ENCODE data around the gene RAP1GAP. TPM values are rescaled to one million over a fixed set of nuclear protein-coding genes. Genes with fewer than 3 reads are reported as not detected.

RAP1GAP gene
- total and polyA plus RNA-seq, 9 of the 15 experiments (the other 6 are each of a cell fraction or from before 2014, with no cell fraction given): 0.29 to 30.2 (median 19.2) TPM

GRCh38 chr1:21701401-21701800 is 32.2 kb upstream of the RAP1GAP start:
- TF ChIP-seq HDAC3 (IDR thresholded peaks at IDR 0.05; ENCODE audit: borderline replicate concordance, partially characterized antibody) (no peak), SIRT6 (IDR thresholded peaks at IDR 0.05; ENCODE audit: low read depth, low read length) (no peak), ELK1 (CRISPR knock-in tag; IDR thresholded peaks at IDR 0.05) (no peak), ZKSCAN3 (CRISPR knock-in tag; IDR thresholded peaks at IDR 0.05) (no peak), ARHGAP35 (IDR thresholded peaks at IDR 0.05; ENCODE audit: partially characterized antibody) (no peak), ZNF551 (CRISPR knock-in tag; IDR thresholded peaks at IDR 0.05) (no peak), ZNF436 (CRISPR knock-in tag; IDR thresholded peaks at IDR 0.05) (no peak), ZHX1 (conservative IDR thresholded peaks at IDR 0.05; ENCODE audit: low read length) (no peak), CBX5 (IDR thresholded peaks at IDR 0.05; ENCODE audit: borderline replicate concordance, low read depth) (no peak), PKNOX1 (IDR thresholded peaks at IDR 0.05) (no peak), GTF2F1 (IDR thresholded peaks at IDR 0.05; ENCODE audit: low read depth, low read length) (no peak)
- no peaks in the 10 kb centered on the region for H3K9me3 ChIP-seq (replicated peaks; ENCODE audit: control insufficient read depth, insufficient read depth, low read depth, low read length)
- 93% methylated on average over 6 of the region's 6 CpGs for WGBS (ENCODE audit: insufficient coverage, low coverage, missing lambda C conversion rate)

More at GRCh38 chr1:21701401-21701800, 32.2 kb upstream of the RAP1GAP start:
- in situ Hi-C loops (cut with MboI): no loop called here
- CTCF ChIA-PET (ENCODE audit: low intra/inter-chr PET ratio): no interaction called here
- ATAC-seq: no peak
- FAIRE-seq: no peak
- no peak overlapping the region for H2AFZ ChIP-seq (ENCODE audit: low read depth, low read length)
- intact Hi-C loops (cut with micrococcal nuclease): no loop called here
- POLR2A ChIA-PET: interaction anchor here (0.6 kb wide), 1 partner anchor 905 kb away, joined by 3 read pairs; no protein-coding TSS in a partner anchor
- H3K4me1 ChIP-seq (replicated peaks in 1 of 2; ENCODE audit: control insufficient read depth in 2 of 2, insufficient read depth in 2 of 2, low read length in 2 of 2): peaks cover 0 to 14% of the 10 kb centered on the region in 2 experiments; a peak in 2 of 5 replicates
- no TSS peak for BruUV-seq (replicated peaks)
- no peak overlapping the region for H3K4me2 ChIP-seq (ENCODE audit: insufficient read depth, low read length)
- H3K79me2 ChIP-seq (ENCODE audit: control insufficient read depth, insufficient read depth, low read length): peaks cover 13% of the 10 kb centered on the region; the same call in 1 of the 3 replicates
- H3K27me3 ChIP-seq (ENCODE audit: control insufficient read depth in 2 of 2, insufficient read depth in 2 of 2, low read length in 2 of 2): no peaks in the 10 kb centered on the region
- no peak overlapping the region for H3K27ac ChIP-seq (ENCODE audit: extremely low read depth, low read depth, low read length)
- H3K36me3 ChIP-seq (ENCODE audit: control insufficient read depth, insufficient read depth, low read length): peaks cover 86% of the 10 kb centered on the region
- H3K9ac ChIP-seq (ENCODE audit: insufficient read depth in 1 of 2, low read depth in 2 of 2, low read length in 2 of 2): no peak overlapping the region
- no peak overlapping the region for H3K4me3 ChIP-seq
- DNase-seq (ENCODE audit: extremely low read depth in 1 of 4, low spot score in 3 of 4): no peak
- no peaks in the 10 kb centered on the region for H3K9me1 ChIP-seq (ENCODE audit: control insufficient read depth, insufficient read depth, low read length)
- no peaks in the 10 kb centered on the region for H4K20me1 ChIP-seq (replicated peaks; ENCODE audit: control insufficient read depth, insufficient read depth, low read length)

All from K562 (cell line).